Ishikawa (cell line): ENCODE data around the gene ALPI.

ENCODE experiments used
- CEBPB ChIP-seq: IDR thresholded peaks from 2 replicates; pipeline ENCODE4 v1.6.1; 2012
- CREB1 ChIP-seq: IDR thresholded peaks from 2 replicates; pipeline ENCODE4 v1.6.1; 2012; ENCODE audit warnings: low read depth
- EGR1 ChIP-seq: IDR thresholded peaks from 2 replicates; pipeline ENCODE4 v1.6.1; 2012
- EP300 ChIP-seq: IDR thresholded peaks from 2 replicates; pipeline ENCODE4 v1.6.1; 2012; ENCODE audit warnings: borderline replicate concordance
- FOXM1 ChIP-seq: IDR thresholded peaks from 2 replicates; pipeline ENCODE4 v1.6.1; 2012; ENCODE audit warnings: low read depth, borderline replicate concordance
- RAD21 ChIP-seq: IDR thresholded peaks from 2 replicates; pipeline ENCODE4 v1.6.1; 2012; ENCODE audit warnings: low read depth
- TAF1 ChIP-seq: IDR thresholded peaks from 2 replicates; pipeline ENCODE4 v1.6.1; 2012; ENCODE audit warnings: low read depth, mild to moderate bottlenecking
- TCF12 ChIP-seq: IDR thresholded peaks from 2 replicates; pipeline ENCODE4 v1.6.1; 2012; ENCODE audit warnings: low read depth
- YY1 ChIP-seq: IDR thresholded peaks from 2 replicates; pipeline ENCODE4 v1.6.1; 2012; ENCODE audit warnings: low read depth
- TF ChIP-seq, protein P1 (sequence below): IDR thresholded peaks from 2 replicates; pipeline ENCODE4 v1.6.1; 2012
- TF ChIP-seq, protein P2 (sequence below): IDR thresholded peaks from 2 replicates; pipeline ENCODE4 v1.6.1; 2012; ENCODE audit warnings: low read depth, mild to moderate bottlenecking

DNA sequence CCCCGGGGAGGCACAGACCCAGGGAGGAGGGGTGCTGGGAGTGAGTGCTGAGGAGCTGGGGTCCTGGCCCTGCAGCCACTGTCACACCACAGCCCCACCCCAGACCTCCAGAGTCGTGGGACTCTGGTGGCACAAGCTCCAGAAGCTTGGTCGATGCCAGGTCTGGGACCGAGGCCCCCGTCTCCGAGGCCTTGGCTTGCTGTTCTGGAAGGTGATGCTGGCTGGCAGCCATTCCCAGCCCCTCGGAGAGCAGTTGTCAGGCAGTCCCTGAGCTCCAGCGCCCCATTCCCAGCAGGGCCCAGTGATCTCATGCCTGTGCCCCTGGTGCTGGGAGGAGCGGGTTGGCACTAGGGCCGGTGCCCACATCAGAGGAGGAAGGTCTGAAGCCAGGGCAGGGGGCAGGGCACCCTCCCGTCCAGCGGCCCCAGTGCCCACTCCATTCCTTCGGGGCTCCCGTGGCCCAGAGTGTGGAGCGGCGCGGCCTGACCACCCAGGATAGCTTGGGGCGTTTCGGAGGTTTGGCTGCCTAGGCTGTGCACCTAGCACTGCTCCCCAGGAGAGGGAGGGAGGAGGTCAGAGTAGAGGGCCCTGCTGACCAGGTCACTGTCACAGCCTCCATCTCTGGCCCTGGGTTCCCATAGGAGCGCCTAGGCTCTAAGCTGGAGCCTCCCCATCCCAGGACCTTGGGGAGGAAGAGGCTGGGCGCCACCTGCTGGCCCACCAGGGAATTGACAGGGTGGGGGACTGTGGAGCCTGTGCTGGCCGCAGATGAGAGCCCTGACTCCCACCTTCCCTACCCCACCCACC, 16.8 kb upstream of the ALPI start:
- no peak for TF ChIP-seq EGR1
- TF ChIP-seq, protein P1, sequence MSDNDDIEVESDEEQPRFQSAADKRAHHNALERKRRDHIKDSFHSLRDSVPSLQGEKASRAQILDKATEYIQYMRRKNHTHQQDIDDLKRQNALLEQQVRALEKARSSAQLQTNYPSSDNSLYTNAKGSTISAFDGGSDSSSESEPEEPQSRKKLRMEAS, result no peak
- TF ChIP-seq, protein P2, sequence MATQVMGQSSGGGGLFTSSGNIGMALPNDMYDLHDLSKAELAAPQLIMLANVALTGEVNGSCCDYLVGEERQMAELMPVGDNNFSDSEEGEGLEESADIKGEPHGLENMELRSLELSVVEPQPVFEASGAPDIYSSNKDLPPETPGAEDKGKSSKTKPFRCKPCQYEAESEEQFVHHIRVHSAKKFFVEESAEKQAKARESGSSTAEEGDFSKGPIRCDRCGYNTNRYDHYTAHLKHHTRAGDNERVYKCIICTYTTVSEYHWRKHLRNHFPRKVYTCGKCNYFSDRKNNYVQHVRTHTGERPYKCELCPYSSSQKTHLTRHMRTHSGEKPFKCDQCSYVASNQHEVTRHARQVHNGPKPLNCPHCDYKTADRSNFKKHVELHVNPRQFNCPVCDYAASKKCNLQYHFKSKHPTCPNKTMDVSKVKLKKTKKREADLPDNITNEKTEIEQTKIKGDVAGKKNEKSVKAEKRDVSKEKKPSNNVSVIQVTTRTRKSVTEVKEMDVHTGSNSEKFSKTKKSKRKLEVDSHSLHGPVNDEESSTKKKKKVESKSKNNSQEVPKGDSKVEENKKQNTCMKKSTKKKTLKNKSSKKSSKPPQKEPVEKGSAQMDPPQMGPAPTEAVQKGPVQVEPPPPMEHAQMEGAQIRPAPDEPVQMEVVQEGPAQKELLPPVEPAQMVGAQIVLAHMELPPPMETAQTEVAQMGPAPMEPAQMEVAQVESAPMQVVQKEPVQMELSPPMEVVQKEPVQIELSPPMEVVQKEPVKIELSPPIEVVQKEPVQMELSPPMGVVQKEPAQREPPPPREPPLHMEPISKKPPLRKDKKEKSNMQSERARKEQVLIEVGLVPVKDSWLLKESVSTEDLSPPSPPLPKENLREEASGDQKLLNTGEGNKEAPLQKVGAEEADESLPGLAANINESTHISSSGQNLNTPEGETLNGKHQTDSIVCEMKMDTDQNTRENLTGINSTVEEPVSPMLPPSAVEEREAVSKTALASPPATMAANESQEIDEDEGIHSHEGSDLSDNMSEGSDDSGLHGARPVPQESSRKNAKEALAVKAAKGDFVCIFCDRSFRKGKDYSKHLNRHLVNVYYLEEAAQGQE, result no peak
- TF ChIP-seq FOXM1, result no peak
- peak; percentile 46 for TF ChIP-seq RAD21
- no peak for TF ChIP-seq TAF1
- TF ChIP-seq CREB1, result no peak
- TF ChIP-seq EP300, result no peak
- TF ChIP-seq CEBPB, result no peak
- no peak for TF ChIP-seq TCF12
- no peak for TF ChIP-seq YY1
